ENCODE measurements around the gene SLC38A11.
"Not testable (repeated sequence)": the region's sequence is repeated elsewhere in the genome, so short reads cannot be mapped to it uniquely, and the experiment has no call there.

The SLC38A11 gene

GRCh38 chr2:164954954-164955701, at the start of gene SLC38A11:
SLC38A11 (minus strand) TSS chr2:164955525; CDS start chr2:164955247, 278 bp downstream.
- peak within 1 kb of the TSS; percentile 51 for H3K4me3 ChIP-seq (replicated peaks; ENCODE audit: low read depth, low read length)
- TF ChIP-seq CTCF (IDR thresholded peaks at IDR 0.05; ENCODE audit: low read depth, low read length, missing control alignments) = no peak
- DNase-seq (ENCODE audit: extremely low read depth, low read depth) = no peak

GRCh38 chr2:165003443-165004130, 48.3 kb upstream of the SLC38A11 start:
- no peak overlapping the region for H3K4me3 ChIP-seq (replicated peaks; ENCODE audit: low read depth, low read length)
- TF ChIP-seq CTCF (IDR thresholded peaks at IDR 0.05; ENCODE audit: low read depth, low read length, missing control alignments) = no peak
- no peak for DNase-seq (ENCODE audit: extremely low read depth, low read depth)

GRCh38 chr2:165002638-165003037, 47.3 kb upstream of the SLC38A11 start:
- no peak for TF ChIP-seq CTCF (IDR thresholded peaks at IDR 0.05; ENCODE audit: low read depth, low read length, missing control alignments)
- DNase-seq (ENCODE audit: extremely low read depth, low read depth) = no peak

GRCh38 chr2:164994664-164995299, 39.5 kb upstream of the SLC38A11 start:
- DNase-seq (ENCODE audit: extremely low read depth, low read depth); H3K4me3 ChIP-seq (replicated peaks; ENCODE audit: low read depth, low read length): not testable (repeated sequence)

More at GRCh38 chr2:165002638-165003037, 47.3 kb upstream of the SLC38A11 start:
- no peak overlapping the region for H3K4me3 ChIP-seq (replicated peaks; ENCODE audit: low read depth, low read length)

- no peak for TF ChIP-seq CTCF (IDR thresholded peaks at IDR 0.05; ENCODE audit: low read depth, low read length, missing control alignments)
- DNase-seq (ENCODE audit: extremely low read depth, low read depth) = no peak
- no peak overlapping the region for H3K4me3 ChIP-seq (replicated peaks; ENCODE audit: low read depth, low read length)
Observed at GRCh38 chr2:164993287-164994016, 38.1 kb upstream of the SLC38A11 start.

- peak; percentile 85 for DNase-seq (ENCODE audit: extremely low read depth, low read depth)
- H3K4me3 ChIP-seq (replicated peaks; ENCODE audit: low read depth, low read length) = no peak overlapping the region
- peak; percentile 29 for TF ChIP-seq CTCF (IDR thresholded peaks at IDR 0.05; ENCODE audit: low read depth, low read length, missing control alignments)
Observed at GRCh38 chr2:164992818-164993217, 37.5 kb upstream of the SLC38A11 start.

- not testable (repeated sequence) for DNase-seq (ENCODE audit: extremely low read depth, low read depth); H3K4me3 ChIP-seq (replicated peaks; ENCODE audit: low read depth, low read length)
Observed at GRCh38 chr2:164992093-164992454, 36.7 kb upstream of the SLC38A11 start.

- DNase-seq (ENCODE audit: extremely low read depth, low read depth); H3K4me3 ChIP-seq (replicated peaks; ENCODE audit: low read depth, low read length): not testable (repeated sequence)
Observed at GRCh38 chr2:164991361-164992092, 36.2 kb upstream of the SLC38A11 start.

- not testable (repeated sequence) for H3K4me3 ChIP-seq (replicated peaks; ENCODE audit: low read depth, low read length); DNase-seq (ENCODE audit: extremely low read depth, low read depth)
Observed at GRCh38 chr2:164990953-164991352, 35.6 kb upstream of the SLC38A11 start.

- H3K4me3 ChIP-seq (replicated peaks; ENCODE audit: low read depth, low read length) = not testable (repeated sequence)
Observed at GRCh38 chr2:164988805-164989204, 33.5 kb upstream of the SLC38A11 start.

GRCh38 chr2:164986027-164986426, 30.7 kb upstream of the SLC38A11 start:
- not testable (repeated sequence) for H3K4me3 ChIP-seq (replicated peaks; ENCODE audit: low read depth, low read length); DNase-seq (ENCODE audit: extremely low read depth, low read depth)

More at GRCh38 chr2:164988805-164989204, 33.5 kb upstream of the SLC38A11 start:
- DNase-seq (ENCODE audit: extremely low read depth, low read depth) = not testable (repeated sequence)
